ENCODE results near the gene SCYGR2. TPM values are rescaled to one million over a fixed set of nuclear protein-coding genes. Genes with fewer than 3 reads are reported as not detected.

Gene SCYGR2
- total RNA-seq, 1 donor, result not detected

DNA sequence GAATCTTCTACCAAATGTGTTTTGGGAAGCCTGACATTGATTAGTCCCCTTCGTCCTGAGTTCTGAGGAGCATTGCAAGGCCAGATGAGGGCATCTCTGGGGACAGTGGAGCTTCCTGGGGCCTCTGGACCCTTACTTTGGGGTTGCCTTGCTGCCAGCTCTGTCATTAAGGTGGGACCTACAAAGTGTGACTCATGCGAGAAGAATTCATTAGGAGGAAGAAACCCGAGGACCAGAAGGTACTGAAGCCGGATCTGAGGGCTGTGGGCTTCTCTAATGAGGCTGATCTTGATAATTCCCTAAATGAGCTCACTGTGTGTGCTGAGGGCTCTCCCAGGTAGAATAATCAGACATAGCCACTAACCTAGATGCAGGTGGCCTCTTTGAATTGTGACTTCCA, 695 bp upstream of the SCYGR2 start:
- peaks cover 10% of the 10 kb centered on the region for H3K27me3 ChIP-seq (ENCODE audit: insufficient read depth, low read length)
- H3K4me1 ChIP-seq (ENCODE audit: insufficient read depth, low read length), result no peaks in the 10 kb centered on the region
- H3K9me3 ChIP-seq (ENCODE audit: low read depth, low read length), result no peaks in the 10 kb centered on the region
- no peak overlapping the region for H3K4me3 ChIP-seq (ENCODE audit: low read length)

GRCh38 chr2:227602358-227602757, 3.7 kb downstream of the SCYGR2 start:
- Histone ChIP-seq H3K9me3 (ENCODE audit: low read depth, low read length) (no peaks in the 10 kb centered on the region), H3K27me3 (ENCODE audit: insufficient read depth, low read length) (peaks cover 4% of the 10 kb centered on the region), H3K4me3 (ENCODE audit: low read length) (no peak overlapping the region), H3K4me1 (ENCODE audit: insufficient read depth, low read length) (no peaks in the 10 kb centered on the region)

- no peaks in the 10 kb centered on the region for H3K9me3 ChIP-seq (ENCODE audit: low read depth, low read length)
- peaks cover 13% of the 10 kb centered on the region for H3K27me3 ChIP-seq (ENCODE audit: insufficient read depth, low read length)
- H3K4me1 ChIP-seq (ENCODE audit: insufficient read depth, low read length), result peaks cover 13% of the 10 kb centered on the region
- H3K4me3 ChIP-seq (ENCODE audit: low read length), result no peak overlapping the region
These were observed 7.8 kb downstream of the SCYGR2 start for GRCh38 chr2:227606476-227606875.

DNA sequence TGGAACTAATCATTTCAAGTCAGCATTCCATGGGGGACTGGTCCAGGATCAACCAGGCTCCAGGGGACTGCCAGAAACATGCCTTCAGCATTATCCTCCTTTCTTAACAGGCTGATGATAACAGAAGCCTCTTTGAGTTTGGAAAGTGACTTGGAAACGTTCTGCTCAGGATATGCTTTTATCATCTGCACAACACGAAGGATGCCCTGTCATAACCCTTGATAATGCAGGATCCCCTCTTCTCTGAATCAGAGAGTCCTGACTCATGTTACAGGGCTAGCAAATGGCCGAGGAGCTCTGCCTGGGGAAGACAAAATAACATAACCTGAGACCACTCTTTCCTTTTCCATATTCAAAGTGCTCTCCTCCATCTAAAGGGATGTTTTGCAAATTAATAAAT, 9.2 kb downstream of the SCYGR2 start:
- Histone ChIP-seq H3K4me1 (ENCODE audit: insufficient read depth, low read length) (peaks cover 13% of the 10 kb centered on the region), H3K27me3 (ENCODE audit: insufficient read depth, low read length) (peaks cover 16% of the 10 kb centered on the region), H3K4me3 (ENCODE audit: low read length) (no peak overlapping the region), H3K9me3 (ENCODE audit: low read depth, low read length) (no peaks in the 10 kb centered on the region)

DNA sequence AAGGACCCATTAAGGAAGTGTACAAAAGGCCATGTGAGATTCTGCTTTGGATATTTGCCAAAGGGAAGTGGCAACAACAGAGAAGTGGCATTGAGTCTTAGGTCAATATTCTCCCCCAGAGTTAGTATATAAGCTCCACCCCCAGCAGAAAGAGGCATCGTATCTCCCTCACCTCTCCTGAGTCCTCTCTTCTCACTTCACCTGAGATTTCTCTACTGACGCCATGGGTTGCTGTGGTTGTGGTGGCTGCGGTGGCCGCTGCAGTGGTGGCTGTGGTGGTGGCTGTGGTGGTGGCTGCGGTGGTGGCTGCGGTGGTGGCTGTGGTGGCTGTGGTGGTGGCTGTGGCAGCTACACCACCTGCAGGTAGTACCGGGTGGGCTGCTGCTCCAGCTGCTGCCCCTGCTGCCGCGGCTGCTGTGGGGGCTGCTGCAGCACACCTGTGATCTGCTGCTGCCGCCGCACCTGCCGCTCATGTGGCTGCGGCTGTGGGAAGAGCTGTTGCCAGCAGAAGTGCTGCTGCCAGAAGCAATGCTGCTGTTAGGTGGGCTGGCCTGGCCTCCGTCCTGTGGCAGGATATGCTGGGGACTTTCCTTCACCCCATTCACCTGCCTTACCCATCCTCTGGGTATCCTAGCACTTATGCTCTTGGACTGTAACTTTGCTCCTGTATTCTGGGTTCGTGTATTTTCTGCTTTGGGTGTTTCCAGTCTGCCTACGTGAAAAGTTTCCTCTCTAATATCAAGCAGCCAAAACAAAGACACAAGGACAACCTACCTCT, 10.1 kb downstream of the SCYGR2 start:
- Histone ChIP-seq H3K9me3 (ENCODE audit: low read depth, low read length) (no peaks in the 10 kb centered on the region), H3K4me3 (ENCODE audit: low read length) (no peak overlapping the region), H3K4me1 (ENCODE audit: insufficient read depth, low read length) (peaks cover 13% of the 10 kb centered on the region), H3K27me3 (ENCODE audit: insufficient read depth, low read length) (peaks cover 18% of the 10 kb centered on the region)

DNA sequence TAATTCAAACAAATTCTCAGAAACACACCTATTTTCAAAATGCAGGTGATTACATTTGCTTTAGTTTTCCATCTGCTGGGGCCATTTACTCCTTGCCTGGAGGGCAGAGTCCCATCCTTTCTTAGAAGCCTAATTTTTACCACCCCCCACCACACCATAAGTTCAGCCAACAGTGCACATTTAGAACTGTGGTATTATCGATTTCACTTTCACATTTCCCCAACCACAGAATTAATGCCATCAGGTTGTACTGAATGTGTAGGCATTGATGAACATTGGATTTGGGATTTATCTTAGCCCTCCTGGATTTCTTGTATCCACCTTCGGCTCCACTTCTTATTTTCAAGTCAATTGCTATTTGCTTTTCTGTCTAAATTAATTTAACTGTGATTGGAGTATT, 11.4 kb downstream of the SCYGR2 start:
- Histone ChIP-seq H3K9me3 (ENCODE audit: low read depth, low read length) (no peaks in the 10 kb centered on the region), H3K27me3 (ENCODE audit: insufficient read depth, low read length) (peaks cover 16% of the 10 kb centered on the region), H3K4me3 (ENCODE audit: low read length) (no peak overlapping the region), H3K4me1 (ENCODE audit: insufficient read depth, low read length) (peaks cover 13% of the 10 kb centered on the region)

- Histone ChIP-seq H3K9me3 (ENCODE audit: low read depth, low read length) (no peaks in the 10 kb centered on the region), H3K4me1 (ENCODE audit: insufficient read depth, low read length) (peaks cover 13% of the 10 kb centered on the region), H3K4me3 (ENCODE audit: low read length) (no peak overlapping the region), H3K27me3 (ENCODE audit: insufficient read depth, low read length) (peaks cover 16% of the 10 kb centered on the region)
These were observed 14.0 kb downstream of the SCYGR2 start for GRCh38 chr2:227612546-227613271.

- Histone ChIP-seq H3K4me1 (ENCODE audit: insufficient read depth, low read length) (peaks cover 8% of the 10 kb centered on the region), H3K27me3 (ENCODE audit: insufficient read depth, low read length) (peaks cover 16% of the 10 kb centered on the region), H3K4me3 (ENCODE audit: low read length) (no peak overlapping the region), H3K9me3 (ENCODE audit: low read depth, low read length) (no peaks in the 10 kb centered on the region)
These were observed 14.6 kb downstream of the SCYGR2 start for GRCh38 chr2:227613272-227613660.

- H3K4me1 ChIP-seq (ENCODE audit: insufficient read depth, low read length), result no peaks in the 10 kb centered on the region
- H3K4me3 ChIP-seq (ENCODE audit: low read length), result no peak overlapping the region
- no peaks in the 10 kb centered on the region for H3K9me3 ChIP-seq (ENCODE audit: low read depth, low read length)
- peaks cover 16% of the 10 kb centered on the region for H3K27me3 ChIP-seq (ENCODE audit: insufficient read depth, low read length)
These were observed 15.6 kb downstream of the SCYGR2 start for GRCh38 chr2:227614246-227614645.

DNA sequence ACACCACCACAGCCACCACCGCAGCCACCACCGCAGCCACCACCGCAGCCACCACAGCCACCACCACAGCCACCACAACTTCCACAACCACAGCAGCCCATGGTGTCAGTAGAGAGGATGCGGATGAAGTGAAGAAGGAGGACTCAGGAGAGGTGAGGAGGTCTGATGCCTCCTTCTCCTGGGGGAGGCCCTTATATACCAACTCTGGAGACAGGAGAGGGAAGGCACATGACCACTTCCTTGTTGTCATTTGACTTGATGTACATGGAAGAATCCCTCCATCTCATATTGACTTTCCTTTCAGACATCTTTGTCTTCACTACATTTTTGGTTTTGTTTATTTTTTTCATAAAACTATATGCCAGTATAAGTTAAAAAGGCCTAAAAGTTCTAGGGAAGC, 16.0 kb downstream of the SCYGR2 start, which contains the start of gene SCYGR3:
TSS of gene SCYGR3 (minus strand) at position 101 of the 400 bp plus-strand sequence. CDS start at position 101, 0 bp downstream.
- Histone ChIP-seq H3K4me1 (ENCODE audit: insufficient read depth, low read length) (no peaks in the 10 kb centered on the region), H3K4me3 (ENCODE audit: low read length) (no peak within 1 kb of the TSS), H3K9me3 (ENCODE audit: low read depth, low read length) (no peaks in the 10 kb centered on the region), H3K27me3 (ENCODE audit: insufficient read depth, low read length) (peaks cover 13% of the 10 kb centered on the region)

DNA sequence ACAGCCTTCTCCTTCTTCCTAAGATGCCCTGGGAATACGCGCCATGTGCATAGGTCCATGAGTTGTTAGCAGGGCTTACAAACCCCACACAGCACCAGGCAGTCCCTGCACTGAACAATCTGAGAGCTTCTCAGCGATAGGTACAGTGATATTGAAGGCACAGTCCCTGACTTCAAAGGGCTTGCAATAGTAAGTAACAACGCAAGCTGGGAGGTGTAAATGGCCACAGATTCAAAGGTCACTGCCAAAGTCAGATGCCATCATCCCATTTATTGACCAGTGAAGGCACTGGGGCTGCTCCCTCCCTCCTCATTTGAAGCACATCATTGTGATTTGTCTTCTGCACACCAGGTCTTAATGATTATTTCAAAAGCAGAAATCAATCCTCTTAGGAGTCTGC, 16.5 kb downstream of the SCYGR2 start:
- Histone ChIP-seq H3K4me1 (ENCODE audit: insufficient read depth, low read length) (no peaks in the 10 kb centered on the region), H3K4me3 (ENCODE audit: low read length) (no peak overlapping the region), H3K27me3 (ENCODE audit: insufficient read depth, low read length) (peaks cover 10% of the 10 kb centered on the region), H3K9me3 (ENCODE audit: low read depth, low read length) (no peaks in the 10 kb centered on the region)

DNA sequence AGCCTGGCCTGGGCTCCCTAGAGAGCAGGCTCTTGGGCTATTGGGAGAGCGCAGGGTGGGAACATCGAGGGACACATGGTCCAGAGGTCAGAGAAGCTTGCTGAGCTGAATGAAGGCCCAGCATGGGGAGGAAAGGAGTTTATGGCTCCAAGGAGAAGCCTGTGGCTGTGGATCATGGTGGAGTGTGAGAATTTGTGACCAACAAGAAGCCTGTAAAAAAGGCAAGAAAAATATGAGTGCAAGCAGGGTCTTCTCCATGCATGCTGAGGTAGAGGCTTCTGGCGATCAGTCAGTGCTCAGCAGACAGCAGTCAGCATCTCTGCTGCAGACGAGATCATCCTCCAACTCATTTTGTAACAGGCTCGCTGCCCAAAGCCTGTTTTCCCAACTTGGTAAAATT, 17.2 kb downstream of the SCYGR2 start:
- Histone ChIP-seq H3K4me3 (ENCODE audit: low read length) (no peak overlapping the region), H3K9me3 (ENCODE audit: low read depth, low read length) (no peaks in the 10 kb centered on the region), H3K27me3 (ENCODE audit: insufficient read depth, low read length) (peaks cover 9% of the 10 kb centered on the region), H3K4me1 (ENCODE audit: insufficient read depth, low read length) (no peaks in the 10 kb centered on the region)

- no peaks in the 10 kb centered on the region for H3K4me1 ChIP-seq (ENCODE audit: insufficient read depth, low read length)
- H3K9me3 ChIP-seq (ENCODE audit: low read depth, low read length), result no peaks in the 10 kb centered on the region
- no peak overlapping the region for H3K4me3 ChIP-seq (ENCODE audit: low read length)
- peaks cover 6% of the 10 kb centered on the region for H3K27me3 ChIP-seq (ENCODE audit: insufficient read depth, low read length)
These were observed 17.9 kb downstream of the SCYGR2 start for GRCh38 chr2:227616631-227617030.

DNA sequence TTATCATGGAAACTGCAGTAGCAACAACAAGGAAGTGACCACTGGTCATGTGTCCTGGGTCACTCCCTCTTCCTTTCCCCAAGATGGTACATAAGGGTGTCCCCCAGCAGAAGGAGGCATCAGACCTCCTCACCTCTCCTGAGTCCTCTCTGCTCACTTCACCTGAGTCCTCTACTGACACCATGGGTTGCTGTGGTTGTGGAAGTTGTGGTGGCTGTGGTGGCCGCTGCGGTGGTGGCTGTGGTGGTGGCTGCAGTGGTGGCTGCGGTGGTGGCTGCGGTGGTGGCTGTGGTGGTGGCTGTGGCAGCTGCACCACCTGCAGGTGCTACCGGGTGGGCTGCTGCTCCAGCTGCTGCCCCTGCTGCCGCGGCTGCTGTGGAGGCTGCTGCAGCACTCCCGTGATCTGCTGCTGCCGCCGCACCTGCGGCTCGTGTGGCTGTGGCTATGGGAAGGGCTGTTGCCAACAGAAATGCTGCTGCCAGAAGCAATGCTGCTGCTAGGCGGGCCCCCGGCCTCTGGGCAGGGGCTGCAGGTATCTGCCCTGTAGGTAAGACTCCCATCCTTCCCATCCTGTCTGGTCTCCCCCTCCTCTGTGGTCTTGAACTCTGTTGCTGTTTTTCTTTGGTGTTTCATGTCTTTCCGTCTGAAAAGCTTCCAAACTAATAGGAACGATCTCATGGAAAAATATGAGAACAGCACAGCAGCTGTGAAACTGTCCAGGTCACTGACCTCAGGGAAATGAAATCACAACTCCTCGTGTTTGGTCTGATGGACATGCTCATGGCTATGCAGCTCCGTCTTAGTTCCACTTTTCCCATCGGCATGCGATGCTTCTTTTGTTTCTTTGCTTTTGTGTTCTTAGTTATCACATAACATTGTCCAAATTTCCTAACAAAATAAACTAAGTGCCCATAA, 18.9 kb downstream of the SCYGR2 start, which contains the start of gene SCYGR4:
TSS of gene SCYGR4 (plus strand) at position 183 of the 915 bp plus-strand sequence. CDS start at position 183, 0 bp downstream.
- Histone ChIP-seq H3K4me3 (ENCODE audit: low read length) (no peak within 1 kb of the TSS), H3K27me3 (ENCODE audit: insufficient read depth, low read length) (peaks cover 6% of the 10 kb centered on the region), H3K4me1 (ENCODE audit: insufficient read depth, low read length) (no peaks in the 10 kb centered on the region), H3K9me3 (ENCODE audit: low read depth, low read length) (no peaks in the 10 kb centered on the region)

- H3K4me1 ChIP-seq (ENCODE audit: insufficient read depth, low read length), result no peaks in the 10 kb centered on the region
- H3K4me3 ChIP-seq (ENCODE audit: low read length), result no peak overlapping the region
- no peaks in the 10 kb centered on the region for H3K27me3 ChIP-seq (ENCODE audit: insufficient read depth, low read length)
- H3K9me3 ChIP-seq (ENCODE audit: low read depth, low read length), result no peaks in the 10 kb centered on the region
These were observed 24.5 kb downstream of the SCYGR2 start for GRCh38 chr2:227623226-227623625.

All from mononuclear cell (primary cell).